LNCaP clone FGC (cell line): ENCODE data around the gene SORT1.

Experiments used
- DNase-seq: peaks from one replicate; pipeline ENCODE4 v3.0.0-alpha.2; 2011; ENCODE audit warnings: low read depth
- H3K4me3 ChIP-seq: 2 replicates; pipeline ENCODE4 v1.5.1; 2011; ENCODE audit warnings: mild to moderate bottlenecking, low read depth, low read length, control low read depth
- CTCF ChIP-seq: IDR thresholded peaks from 2 replicates; pipeline ENCODE4 v1.5.1; 2012; ENCODE audit warnings: mild to moderate bottlenecking; ENCODE audit not compliant: control insufficient read depth, insufficient read depth; ENCODE audit errors: extremely low read depth

The SORT1 gene

GRCh38 chr1:109370712-109371340, 26.9 kb downstream of the SORT1 start:
- TF ChIP-seq CTCF = no peak
- no peak overlapping the region for H3K4me3 ChIP-seq
- no peak for DNase-seq

- no peak overlapping the region for H3K4me3 ChIP-seq
- no peak for DNase-seq
- TF ChIP-seq CTCF = no peak
Observed at GRCh38 chr1:109369167-109369746, 28.5 kb downstream of the SORT1 start.

GRCh38 chr1:109368464-109368863, 29.3 kb downstream of the SORT1 start:
- no peak overlapping the region for H3K4me3 ChIP-seq
- DNase-seq = no peak
- no peak for TF ChIP-seq CTCF

- no peak for DNase-seq
- TF ChIP-seq CTCF = no peak
- no peak overlapping the region for H3K4me3 ChIP-seq
Observed at GRCh38 chr1:109367626-109368025, 30.1 kb downstream of the SORT1 start.

GRCh38 chr1:109365642-109366204, 32.0 kb downstream of the SORT1 start:
- no peak for TF ChIP-seq CTCF
- no peak overlapping the region for H3K4me3 ChIP-seq
- DNase-seq = no peak

GRCh38 chr1:109361649-109362048, 36.1 kb downstream of the SORT1 start:
- no peak for DNase-seq
- TF ChIP-seq CTCF = no peak
- no peak overlapping the region for H3K4me3 ChIP-seq

- H3K4me3 ChIP-seq = no peak overlapping the region
- no peak for DNase-seq
- TF ChIP-seq CTCF = no peak
Observed at GRCh38 chr1:109361069-109361468, 36.6 kb downstream of the SORT1 start.
